ENCODE measurements around the gene GNG13. TPM values are rescaled to one million over a fixed set of nuclear protein-coding genes. Genes with fewer than 3 reads are reported as not detected.
A peak's percentile ranks its signal among the peaks of the same experiment; 100 is the strongest.
"Not testable (repeated sequence)": the region's sequence is repeated elsewhere in the genome, so short reads cannot be mapped to it uniquely, and the experiment has no call there.

Gene GNG13
- total and polyA plus RNA-seq, 9 donors = 0.20 TPM; not detected in 8

DNA sequence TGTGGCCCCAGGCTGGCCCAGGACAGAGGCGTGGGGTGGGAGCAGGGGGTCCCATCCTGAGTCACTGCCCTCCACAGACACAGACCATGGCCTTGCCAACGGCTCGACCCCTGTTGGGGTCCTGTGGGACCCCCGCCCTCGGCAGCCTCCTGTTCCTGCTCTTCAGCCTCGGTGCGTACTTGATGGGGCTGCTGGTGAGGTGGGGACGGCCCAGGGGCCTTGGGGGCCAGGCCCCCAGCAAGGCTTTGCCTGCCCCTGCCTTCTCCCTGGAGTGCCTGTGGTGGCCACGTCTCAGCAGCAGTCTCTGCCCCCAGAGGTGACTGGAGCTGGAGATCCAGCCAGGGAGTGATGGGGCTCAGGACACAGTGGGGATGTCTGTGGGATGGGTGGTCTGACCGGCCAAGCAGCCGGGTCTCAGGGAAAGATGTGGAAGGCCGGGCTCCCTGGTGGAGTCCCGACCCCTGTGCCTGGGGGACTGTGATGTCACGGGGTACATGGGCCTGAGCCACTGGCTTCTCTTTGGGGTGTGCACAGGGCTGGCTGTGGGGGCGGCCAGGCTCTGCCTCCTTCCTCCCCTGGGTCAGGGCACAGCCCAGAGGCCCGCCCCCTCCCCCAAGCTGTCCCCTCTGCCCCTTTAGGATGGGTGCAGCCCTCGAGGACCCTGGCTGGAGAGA is 37.8 kb downstream of the GNG13 start:
- DNase-seq = no peak
- H3K36me3 ChIP-seq (ENCODE audit: control insufficient read depth, insufficient read depth, low read length) = no peaks in the 10 kb centered on the region
- 61% methylated on average over 9 of the region's 17 CpGs for WGBS (ENCODE audit: insufficient coverage)
- H3K4me3 ChIP-seq (ENCODE audit: low read length) = no peak overlapping the region
- no peaks in the 10 kb centered on the region for H3K9me3 ChIP-seq (replicated peaks; ENCODE audit: control insufficient read depth, low read depth, low read length)
- H3K4me1 ChIP-seq (ENCODE audit: control insufficient read depth, insufficient read depth, low read length) = no peaks in the 10 kb centered on the region
- peaks cover 4% of the 10 kb centered on the region for H3K27me3 ChIP-seq (ENCODE audit: control insufficient read depth, insufficient read depth, low read length)
- no peak overlapping the region for H3K27ac ChIP-seq (ENCODE audit: low read length)

- Histone ChIP-seq H3K4me3 (ENCODE audit: low read length) (no peak overlapping the region), H3K36me3 (ENCODE audit: control insufficient read depth, insufficient read depth, low read length) (no peaks in the 10 kb centered on the region), H3K27me3 (ENCODE audit: control insufficient read depth, insufficient read depth, low read length) (peaks cover 4% of the 10 kb centered on the region), H3K4me1 (ENCODE audit: control insufficient read depth, insufficient read depth, low read length) (no peaks in the 10 kb centered on the region), H3K9me3 (replicated peaks; ENCODE audit: control insufficient read depth, low read depth, low read length) (no peaks in the 10 kb centered on the region), H3K27ac (ENCODE audit: low read length) (no peak overlapping the region)
- DNase-seq = no peak
- WGBS (ENCODE audit: insufficient coverage) = 54% methylated on average over 12 of the region's 22 CpGs
Measured at GRCh38 chr16:761625-762513, 38.7 kb downstream of the GNG13 start.

GRCh38 chr16:760545-761343 is 39.8 kb downstream of the GNG13 start, which contains the start of gene MSLN:
TSS of gene MSLN (plus strand) at chr16:760734. CDS start at chr16:762681, 1,947 bp downstream.
- H3K9me3 ChIP-seq (replicated peaks; ENCODE audit: control insufficient read depth, low read depth, low read length) = no peaks in the 10 kb centered on the region
- H3K4me3 ChIP-seq (ENCODE audit: low read length) = no peak within 1 kb of the TSS
- no peaks in the 10 kb centered on the region for H3K36me3 ChIP-seq (ENCODE audit: control insufficient read depth, insufficient read depth, low read length)
- peaks cover 4% of the 10 kb centered on the region for H3K27me3 ChIP-seq (ENCODE audit: control insufficient read depth, insufficient read depth, low read length)
- H3K27ac ChIP-seq (ENCODE audit: low read length) = no peak within 1 kb of the TSS
- no peaks in the 10 kb centered on the region for H3K4me1 ChIP-seq (ENCODE audit: control insufficient read depth, insufficient read depth, low read length)
- DNase-seq = no peak
- 77% methylated on average over 28 of the region's 37 CpGs for WGBS (ENCODE audit: insufficient coverage)

GRCh38 chr16:760065-760464 is 40.5 kb downstream of the GNG13 start:
- no peak for DNase-seq
- Histone ChIP-seq H3K27ac (ENCODE audit: low read length) (no peak overlapping the region), H3K4me1 (ENCODE audit: control insufficient read depth, insufficient read depth, low read length) (no peaks in the 10 kb centered on the region), H3K36me3 (ENCODE audit: control insufficient read depth, insufficient read depth, low read length) (no peaks in the 10 kb centered on the region), H3K4me3 (ENCODE audit: low read length) (no peak overlapping the region), H3K27me3 (ENCODE audit: control insufficient read depth, insufficient read depth, low read length) (peaks cover 4% of the 10 kb centered on the region), H3K9me3 (replicated peaks; ENCODE audit: control insufficient read depth, low read depth, low read length) (no peaks in the 10 kb centered on the region)
- 50% methylated on average over 15 of the region's 15 CpGs for WGBS (ENCODE audit: insufficient coverage)

DNA sequence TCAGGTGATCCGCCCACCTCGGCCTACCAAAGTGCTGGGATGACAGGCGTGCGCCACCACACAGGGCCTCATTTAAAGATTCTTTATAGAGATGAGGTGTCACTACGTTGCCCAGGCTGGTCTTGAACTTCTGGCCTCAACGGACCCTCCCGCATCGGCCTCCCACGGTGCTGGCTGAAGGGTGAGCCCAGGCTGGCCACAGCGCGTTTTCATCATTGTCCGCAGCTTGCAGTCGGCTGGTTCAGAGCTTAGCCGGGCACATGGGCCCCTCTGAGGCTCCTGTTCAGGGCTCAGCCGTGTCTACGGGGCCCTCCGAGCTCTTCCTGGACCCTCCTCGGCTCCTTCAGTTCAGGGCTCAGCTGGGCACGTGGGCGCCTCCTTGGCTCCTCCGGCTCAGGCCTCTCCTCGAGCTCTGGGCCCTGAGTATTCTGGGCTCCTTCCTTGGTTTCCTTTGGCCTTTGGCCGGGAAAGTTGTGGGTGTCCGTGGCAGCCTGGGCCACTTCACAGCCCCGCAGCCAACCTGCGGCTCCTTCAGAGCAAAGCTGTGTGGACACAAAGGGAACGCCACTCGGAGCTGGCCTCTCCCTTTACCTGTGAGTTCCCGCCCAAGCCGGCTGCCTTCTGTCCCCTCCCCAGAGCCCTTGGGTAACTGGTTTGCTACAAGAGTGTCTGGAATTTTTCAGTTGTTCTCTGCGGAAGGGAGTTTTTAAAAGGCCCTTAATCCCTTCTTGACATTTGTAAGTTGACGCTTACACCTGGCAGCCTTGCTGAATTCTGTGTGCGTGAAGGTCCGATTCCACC is 41.2 kb downstream of the GNG13 start:
- Histone ChIP-seq H3K27me3 (ENCODE audit: control insufficient read depth, insufficient read depth, low read length) (peaks cover 4% of the 10 kb centered on the region), H3K36me3 (ENCODE audit: control insufficient read depth, insufficient read depth, low read length) (no peaks in the 10 kb centered on the region), H3K4me3 (ENCODE audit: low read length) (no peak overlapping the region), H3K27ac (ENCODE audit: low read length) (no peak overlapping the region), H3K4me1 (ENCODE audit: control insufficient read depth, insufficient read depth, low read length) (no peaks in the 10 kb centered on the region), H3K9me3 (replicated peaks; ENCODE audit: control insufficient read depth, low read depth, low read length) (no peaks in the 10 kb centered on the region)
- WGBS (ENCODE audit: insufficient coverage) = 75% methylated on average over 31 of the region's 34 CpGs
- no peak for DNase-seq

DNA sequence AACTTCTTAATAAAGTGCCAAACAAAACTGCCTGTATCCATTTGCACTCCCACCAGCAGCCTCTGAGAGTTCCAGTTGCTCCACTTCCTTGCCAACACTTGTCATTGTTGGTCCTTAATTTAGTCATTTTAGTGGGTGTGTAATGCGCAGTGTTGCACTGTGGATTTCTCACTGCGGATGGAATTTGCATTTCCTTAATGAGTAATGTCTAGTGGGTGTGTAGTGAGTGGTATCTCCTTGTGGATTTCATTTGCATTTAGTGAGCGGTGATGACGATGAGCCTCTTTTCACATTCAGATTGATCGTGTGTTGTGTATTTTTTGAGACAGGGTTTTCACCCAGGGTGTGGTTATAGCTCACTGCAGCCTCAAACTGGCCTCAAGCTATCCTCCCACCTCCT is 44.1 kb downstream of the GNG13 start:
- no peaks in the 10 kb centered on the region for H3K36me3 ChIP-seq (ENCODE audit: control insufficient read depth, insufficient read depth, low read length)
- DNase-seq = no peak
- WGBS (ENCODE audit: insufficient coverage) = 100% methylated on average over 1 of the region's 5 CpGs

GRCh38 chr16:754656-755055 is 45.9 kb downstream of the GNG13 start:
- 65% methylated on average over 8 of the region's 11 CpGs for WGBS (ENCODE audit: insufficient coverage)
- Histone ChIP-seq H3K4me1 (ENCODE audit: control insufficient read depth, insufficient read depth, low read length) (no peaks in the 10 kb centered on the region), H3K27ac (ENCODE audit: low read length) (no peak overlapping the region), H3K9me3 (replicated peaks; ENCODE audit: control insufficient read depth, low read depth, low read length) (no peaks in the 10 kb centered on the region), H3K27me3 (ENCODE audit: control insufficient read depth, insufficient read depth, low read length) (peaks cover 24% of the 10 kb centered on the region), H3K36me3 (ENCODE audit: control insufficient read depth, insufficient read depth, low read length) (no peaks in the 10 kb centered on the region), H3K4me3 (ENCODE audit: low read length) (no peak overlapping the region)
- peak; percentile 35 for DNase-seq

More for the DNA sequence above, 44.1 kb downstream of the GNG13 start:
- H3K27me3 ChIP-seq (ENCODE audit: control insufficient read depth, insufficient read depth, low read length) = peaks cover 16% of the 10 kb centered on the region
- no peak overlapping the region for H3K27ac ChIP-seq (ENCODE audit: low read length)
- no peak overlapping the region for H3K4me3 ChIP-seq (ENCODE audit: low read length)
- no peaks in the 10 kb centered on the region for H3K4me1 ChIP-seq (ENCODE audit: control insufficient read depth, insufficient read depth, low read length)
- H3K9me3 ChIP-seq (replicated peaks; ENCODE audit: control insufficient read depth, low read depth, low read length) = no peaks in the 10 kb centered on the region

GRCh38 chr16:754121-754607 is 46.4 kb downstream of the GNG13 start:
- not testable (repeated sequence) for H3K4me3 ChIP-seq (ENCODE audit: low read length); H3K36me3 ChIP-seq (ENCODE audit: control insufficient read depth, insufficient read depth, low read length); H3K27ac ChIP-seq (ENCODE audit: low read length); H3K9me3 ChIP-seq (replicated peaks; ENCODE audit: control insufficient read depth, low read depth, low read length); DNase-seq; H3K4me1 ChIP-seq (ENCODE audit: control insufficient read depth, insufficient read depth, low read length)
- 78% methylated on average over 10 of the region's 11 CpGs for WGBS (ENCODE audit: insufficient coverage)
- H3K27me3 ChIP-seq (ENCODE audit: control insufficient read depth, insufficient read depth, low read length) = peaks cover 25% of the 10 kb centered on the region

DNA sequence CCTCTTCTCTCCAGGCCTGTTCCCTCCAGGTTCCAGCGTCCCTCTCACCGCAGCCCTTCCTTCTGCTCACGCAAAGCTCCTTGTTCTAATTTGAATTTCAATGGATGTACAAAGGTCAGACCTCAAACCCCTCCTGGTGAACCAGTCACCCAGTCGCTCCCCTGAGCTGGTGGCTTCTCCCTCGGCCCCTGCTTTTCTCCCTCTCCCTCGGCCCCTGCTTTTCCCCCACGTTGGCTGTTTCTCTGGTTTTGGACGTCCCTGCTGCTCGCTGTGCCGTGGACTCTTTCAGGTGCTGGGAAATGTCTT is 48.6 kb downstream of the GNG13 start:
- Histone ChIP-seq H3K4me1 (ENCODE audit: control insufficient read depth, insufficient read depth, low read length) (no peaks in the 10 kb centered on the region), H3K4me3 (ENCODE audit: low read length) (no peak overlapping the region), H3K27me3 (ENCODE audit: control insufficient read depth, insufficient read depth, low read length) (peaks cover 28% of the 10 kb centered on the region), H3K36me3 (ENCODE audit: control insufficient read depth, insufficient read depth, low read length) (no peaks in the 10 kb centered on the region), H3K9me3 (replicated peaks; ENCODE audit: control insufficient read depth, low read depth, low read length) (no peaks in the 10 kb centered on the region), H3K27ac (ENCODE audit: low read length) (no peak overlapping the region)
- no peak for DNase-seq
- 21% methylated on average over 5 of the region's 10 CpGs for WGBS (ENCODE audit: insufficient coverage)
